LNCaP clone FGC (cell line): ENCODE measurements around the gene ADIPOR1.
A peak's percentile ranks its signal among the peaks of the same experiment; 100 is the strongest.
"Not testable (repeated sequence)": the region's sequence is repeated elsewhere in the genome, so short reads cannot be mapped to it uniquely, and the experiment has no call there.

Experiments used
- DNase-seq: peaks from one replicate; pipeline ENCODE4 v3.0.0-alpha.2; 2011; ENCODE audit warnings: low read depth
- H3K4me3 ChIP-seq: 2 replicates; pipeline ENCODE4 v1.5.1; 2011; ENCODE audit warnings: mild to moderate bottlenecking, low read depth, low read length, control low read depth
- TF ChIP-seq, protein P1 (sequence below): IDR thresholded peaks from 2 replicates; pipeline ENCODE4 v1.5.1; 2012; ENCODE audit warnings: mild to moderate bottlenecking; ENCODE audit not compliant: control insufficient read depth, insufficient read depth; ENCODE audit errors: extremely low read depth

Gene ADIPOR1

DNA sequence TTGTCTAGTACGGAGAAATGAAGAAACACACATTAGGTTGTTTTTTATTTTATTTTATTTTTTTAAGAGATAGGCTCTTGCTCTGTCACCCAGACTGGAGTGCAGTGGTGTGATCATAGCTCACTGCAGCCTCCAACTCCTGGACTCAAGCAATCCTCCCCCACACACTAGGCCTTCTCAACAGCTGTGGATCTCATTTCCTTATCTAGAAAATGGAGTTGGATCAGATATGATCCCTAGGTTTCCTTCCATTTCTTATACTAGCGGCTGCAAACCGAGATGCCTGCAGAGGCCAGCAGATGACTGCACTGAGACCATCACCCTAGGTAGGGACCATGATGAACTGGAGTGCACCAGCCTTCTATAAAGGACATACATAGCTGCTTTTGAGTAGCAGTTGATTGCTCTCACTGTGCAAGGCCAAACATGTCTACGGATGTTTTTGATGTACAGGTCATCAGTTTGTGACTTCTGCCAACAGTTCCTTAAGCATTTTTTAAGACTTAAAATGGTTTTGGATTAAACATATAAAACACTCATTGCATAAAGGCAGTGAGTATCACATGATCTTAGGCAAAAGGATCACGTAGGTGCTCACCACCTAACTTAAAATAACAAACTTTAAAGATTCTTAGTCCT, 19.7 kb downstream of the ADIPOR1 start:
- TF ChIP-seq, protein P1, sequence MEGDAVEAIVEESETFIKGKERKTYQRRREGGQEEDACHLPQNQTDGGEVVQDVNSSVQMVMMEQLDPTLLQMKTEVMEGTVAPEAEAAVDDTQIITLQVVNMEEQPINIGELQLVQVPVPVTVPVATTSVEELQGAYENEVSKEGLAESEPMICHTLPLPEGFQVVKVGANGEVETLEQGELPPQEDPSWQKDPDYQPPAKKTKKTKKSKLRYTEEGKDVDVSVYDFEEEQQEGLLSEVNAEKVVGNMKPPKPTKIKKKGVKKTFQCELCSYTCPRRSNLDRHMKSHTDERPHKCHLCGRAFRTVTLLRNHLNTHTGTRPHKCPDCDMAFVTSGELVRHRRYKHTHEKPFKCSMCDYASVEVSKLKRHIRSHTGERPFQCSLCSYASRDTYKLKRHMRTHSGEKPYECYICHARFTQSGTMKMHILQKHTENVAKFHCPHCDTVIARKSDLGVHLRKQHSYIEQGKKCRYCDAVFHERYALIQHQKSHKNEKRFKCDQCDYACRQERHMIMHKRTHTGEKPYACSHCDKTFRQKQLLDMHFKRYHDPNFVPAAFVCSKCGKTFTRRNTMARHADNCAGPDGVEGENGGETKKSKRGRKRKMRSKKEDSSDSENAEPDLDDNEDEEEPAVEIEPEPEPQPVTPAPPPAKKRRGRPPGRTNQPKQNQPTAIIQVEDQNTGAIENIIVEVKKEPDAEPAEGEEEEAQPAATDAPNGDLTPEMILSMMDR = no peak
- no peak for DNase-seq
- H3K4me3 ChIP-seq = no peak overlapping the region

DNA sequence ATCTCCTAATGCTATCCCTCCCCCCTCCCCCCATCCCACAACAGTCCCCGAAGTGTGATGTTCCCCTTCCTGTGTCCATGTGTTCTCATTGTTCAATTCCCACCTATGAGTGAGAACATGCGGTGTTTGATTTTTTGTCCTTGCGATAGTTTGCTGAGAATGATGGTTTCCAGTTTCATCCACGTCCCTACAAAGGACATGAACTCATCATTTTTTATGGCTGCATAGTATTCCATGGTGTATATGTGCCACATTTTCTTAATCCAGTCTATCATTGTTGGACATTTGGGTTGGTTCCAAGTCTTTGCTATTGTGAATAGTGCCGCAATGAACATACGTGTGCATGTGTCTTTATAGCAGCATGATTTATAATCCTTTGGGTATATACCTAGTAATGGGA, 21.7 kb downstream of the ADIPOR1 start:
- not testable (repeated sequence) for DNase-seq, H3K4me3 ChIP-seq

DNA sequence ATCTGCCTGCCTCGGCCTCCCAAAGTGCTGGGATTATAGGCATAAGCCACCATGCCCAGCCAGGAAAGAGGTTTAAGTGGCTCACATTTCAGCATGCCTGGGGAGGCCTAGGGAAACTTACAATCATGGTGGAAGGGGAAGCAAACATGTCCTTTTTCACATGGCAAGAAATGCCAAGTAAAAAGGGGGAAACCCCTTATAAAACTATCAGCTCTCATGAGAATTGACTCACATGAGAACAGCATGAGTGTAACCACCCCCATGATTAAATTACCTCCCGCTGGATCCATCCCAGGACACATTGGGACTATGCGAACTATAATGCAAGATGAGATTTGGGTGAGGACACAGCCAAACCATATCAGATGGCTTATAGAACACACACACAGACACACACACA, 22.3 kb downstream of the ADIPOR1 start:
- no peak for DNase-seq
- no peak overlapping the region for H3K4me3 ChIP-seq
- TF ChIP-seq, protein P1 = no peak

DNA sequence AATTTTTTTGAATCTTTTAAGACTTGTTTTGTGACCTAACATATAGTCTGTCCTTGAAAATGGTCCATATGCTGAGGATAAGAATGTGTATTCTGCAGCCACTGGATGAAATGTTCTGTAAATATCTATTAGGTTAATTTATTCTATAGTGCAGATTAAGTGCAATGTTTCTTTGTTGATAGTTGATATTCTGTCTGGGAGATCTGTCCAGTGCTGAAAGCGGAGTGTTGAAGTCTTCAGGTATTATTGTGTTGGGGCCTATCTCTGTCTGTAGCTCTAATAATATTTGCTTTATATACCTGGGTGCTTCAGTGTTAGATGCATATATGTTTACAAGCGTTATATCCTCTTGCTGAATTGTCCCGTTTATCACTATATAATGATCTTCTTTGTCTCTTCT, 23.4 kb downstream of the ADIPOR1 start:
- no peak overlapping the region for H3K4me3 ChIP-seq
- TF ChIP-seq, protein P1 = no peak
- no peak for DNase-seq

DNA sequence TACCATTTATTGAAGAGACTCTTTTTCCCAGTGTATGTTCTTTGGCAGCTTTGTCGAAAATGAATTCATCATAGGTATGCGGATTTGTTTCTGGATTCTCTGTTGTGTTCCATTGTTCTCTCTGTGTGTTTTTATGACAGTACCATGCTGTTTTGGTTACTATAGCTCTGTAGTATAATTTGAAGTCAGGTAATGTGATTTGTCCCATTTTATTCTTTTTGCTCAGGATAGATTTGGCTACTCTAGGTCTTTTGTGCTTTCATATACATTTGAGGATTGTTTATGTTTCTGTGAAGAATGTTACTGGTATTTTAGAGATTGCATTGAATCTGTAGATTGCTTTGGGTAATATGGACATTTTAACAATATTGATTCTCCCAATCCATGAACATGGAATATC, 25.6 kb downstream of the ADIPOR1 start:
- no peak for DNase-seq
- H3K4me3 ChIP-seq = no peak overlapping the region
- TF ChIP-seq, protein P1 = no peak

DNA sequence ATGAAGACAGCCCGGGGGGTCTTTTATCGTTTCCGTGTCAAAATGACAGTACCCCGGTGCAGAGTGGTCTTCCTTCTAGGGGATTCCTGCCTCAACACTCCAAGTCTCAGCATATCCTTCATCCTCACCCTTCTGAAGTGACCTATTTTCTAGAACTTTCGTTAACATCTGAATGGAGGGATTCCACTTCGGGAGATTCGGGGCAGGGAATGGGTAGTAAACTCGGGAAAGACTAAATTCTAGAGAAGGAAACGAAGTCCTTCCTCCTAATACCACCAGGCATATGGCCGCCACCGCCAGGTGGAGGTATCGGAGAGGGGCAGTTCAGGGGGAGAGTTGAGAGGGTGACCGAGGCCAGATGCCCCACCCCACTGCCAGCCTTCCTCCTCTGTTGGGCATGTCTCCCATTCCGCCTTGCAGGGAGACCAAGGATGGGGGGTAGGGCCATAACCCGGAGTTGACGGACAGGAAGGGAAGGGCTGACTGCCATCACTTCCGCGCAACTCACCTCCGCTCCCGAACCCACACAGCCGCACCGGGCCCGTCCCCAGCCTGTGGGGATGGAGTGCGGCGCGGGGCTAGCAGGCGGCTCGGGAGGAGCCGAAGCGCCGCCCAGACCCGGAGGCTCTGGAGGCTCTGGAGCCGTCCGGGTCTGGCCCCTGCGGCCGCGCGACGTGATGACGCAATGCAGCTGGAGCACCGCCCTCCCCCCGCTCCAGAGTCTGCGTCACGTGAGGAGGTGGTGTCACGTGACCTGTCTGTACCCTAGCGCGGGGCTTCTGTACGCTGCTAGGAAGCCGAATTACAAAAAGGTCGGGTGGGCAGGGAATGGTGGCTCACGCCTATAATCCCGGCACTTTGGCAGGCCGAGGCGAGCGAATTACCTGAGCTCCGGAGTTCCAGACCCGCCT, 31.3 kb downstream of the ADIPOR1 start, which contains the start of gene KLHL12:
KLHL12 (minus strand) TSS at position 654 of the 911 bp plus-strand sequence. CDS start 2,072 bp downstream, outside the sequence.
- peak within 1 kb of the TSS; percentile 95 for H3K4me3 ChIP-seq
- TF ChIP-seq, protein P1 = peak; percentile 58
- DNase-seq = peak; percentile 92

DNA sequence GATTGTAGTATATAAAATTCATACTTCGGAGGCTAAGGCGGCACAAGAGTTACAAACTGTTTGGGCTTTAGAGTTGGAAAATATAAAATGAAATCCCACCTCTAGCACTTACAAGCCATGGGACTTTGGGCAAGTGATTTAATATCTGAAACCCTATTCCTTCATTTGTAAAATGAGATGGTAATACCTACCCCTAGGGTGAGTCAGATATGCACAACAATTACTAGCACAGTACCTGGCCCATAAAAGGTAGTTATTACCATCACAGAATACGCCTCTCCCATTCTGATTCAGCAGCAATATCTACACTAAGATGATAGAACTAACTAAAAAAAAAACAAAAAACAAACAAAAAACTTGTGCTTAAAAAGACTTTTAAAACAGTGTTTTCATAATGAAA, 34.6 kb downstream of the ADIPOR1 start:
- no peak overlapping the region for H3K4me3 ChIP-seq
- no peak for DNase-seq

More for the DNA sequence above, 34.6 kb downstream of the ADIPOR1 start:
- TF ChIP-seq, protein P1 = no peak
